Fibroblast of lung (primary cell): Measurements from ENCODE around the gene GSPT2.

ENCODE experiments used
- EZH2 ChIP-seq: IDR thresholded peaks from 2 replicates; pipeline ENCODE4 v1.5.1; 2012; ENCODE audit warnings: low read length, control low read depth, mild to moderate bottlenecking; ENCODE audit errors: missing control alignments
- TF ChIP-seq, protein P1 (sequence below), 2 donors: IDR thresholded peaks in 1 of 2; conservative IDR thresholded peaks in 1 of 2; 1 replicate in 1 of 2; 2 replicates in 1 of 2; pipeline ENCODE4 v1.5.1; 2011 to 2012; ENCODE audit warnings: low read length in 2 of 2, control low read depth in 1 of 2, inconsistent platforms in 1 of 2, low read depth in 1 of 2, mild to moderate bottlenecking in 1 of 2

DNA sequence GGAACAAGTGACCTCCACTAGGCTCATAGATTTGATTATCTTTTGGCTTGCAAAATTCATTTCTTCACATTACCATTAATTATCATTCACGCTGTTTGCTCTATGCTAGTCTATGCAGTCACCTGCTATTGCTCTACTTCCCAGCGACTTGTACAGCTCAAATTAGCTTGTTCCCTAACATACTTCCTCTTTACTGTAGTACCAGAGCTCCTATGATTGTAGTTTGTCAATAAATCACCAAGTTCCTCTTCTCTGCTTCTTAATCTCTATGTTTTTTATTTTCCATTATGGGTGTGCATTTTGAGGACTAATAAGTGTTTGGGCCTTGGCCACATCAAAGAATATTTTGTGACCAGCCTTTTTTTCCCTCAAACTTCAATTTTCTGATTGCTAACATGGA, 6.2 kb upstream of the GSPT2 start:
- TF ChIP-seq, protein P1, sequence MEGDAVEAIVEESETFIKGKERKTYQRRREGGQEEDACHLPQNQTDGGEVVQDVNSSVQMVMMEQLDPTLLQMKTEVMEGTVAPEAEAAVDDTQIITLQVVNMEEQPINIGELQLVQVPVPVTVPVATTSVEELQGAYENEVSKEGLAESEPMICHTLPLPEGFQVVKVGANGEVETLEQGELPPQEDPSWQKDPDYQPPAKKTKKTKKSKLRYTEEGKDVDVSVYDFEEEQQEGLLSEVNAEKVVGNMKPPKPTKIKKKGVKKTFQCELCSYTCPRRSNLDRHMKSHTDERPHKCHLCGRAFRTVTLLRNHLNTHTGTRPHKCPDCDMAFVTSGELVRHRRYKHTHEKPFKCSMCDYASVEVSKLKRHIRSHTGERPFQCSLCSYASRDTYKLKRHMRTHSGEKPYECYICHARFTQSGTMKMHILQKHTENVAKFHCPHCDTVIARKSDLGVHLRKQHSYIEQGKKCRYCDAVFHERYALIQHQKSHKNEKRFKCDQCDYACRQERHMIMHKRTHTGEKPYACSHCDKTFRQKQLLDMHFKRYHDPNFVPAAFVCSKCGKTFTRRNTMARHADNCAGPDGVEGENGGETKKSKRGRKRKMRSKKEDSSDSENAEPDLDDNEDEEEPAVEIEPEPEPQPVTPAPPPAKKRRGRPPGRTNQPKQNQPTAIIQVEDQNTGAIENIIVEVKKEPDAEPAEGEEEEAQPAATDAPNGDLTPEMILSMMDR (conservative IDR thresholded peaks at IDR 0.05 in 1 of 2, IDR thresholded peaks at IDR 0.05 in 1 of 2; ENCODE audit: low read depth in 1 of 2, low read length in 2 of 2), result no peak
- no peak for TF ChIP-seq EZH2
